GM21529 (cell line): ENCODE measurements around the gene DIAPH1.

Experiments used
- ATAC-seq: cut with Tn5 transposase; IDR thresholded peaks from one replicate; pipeline ENCODE4 v1.9.1; 2021; ENCODE audit not compliant: unreplicated experiment

DIAPH1 gene

DNA sequence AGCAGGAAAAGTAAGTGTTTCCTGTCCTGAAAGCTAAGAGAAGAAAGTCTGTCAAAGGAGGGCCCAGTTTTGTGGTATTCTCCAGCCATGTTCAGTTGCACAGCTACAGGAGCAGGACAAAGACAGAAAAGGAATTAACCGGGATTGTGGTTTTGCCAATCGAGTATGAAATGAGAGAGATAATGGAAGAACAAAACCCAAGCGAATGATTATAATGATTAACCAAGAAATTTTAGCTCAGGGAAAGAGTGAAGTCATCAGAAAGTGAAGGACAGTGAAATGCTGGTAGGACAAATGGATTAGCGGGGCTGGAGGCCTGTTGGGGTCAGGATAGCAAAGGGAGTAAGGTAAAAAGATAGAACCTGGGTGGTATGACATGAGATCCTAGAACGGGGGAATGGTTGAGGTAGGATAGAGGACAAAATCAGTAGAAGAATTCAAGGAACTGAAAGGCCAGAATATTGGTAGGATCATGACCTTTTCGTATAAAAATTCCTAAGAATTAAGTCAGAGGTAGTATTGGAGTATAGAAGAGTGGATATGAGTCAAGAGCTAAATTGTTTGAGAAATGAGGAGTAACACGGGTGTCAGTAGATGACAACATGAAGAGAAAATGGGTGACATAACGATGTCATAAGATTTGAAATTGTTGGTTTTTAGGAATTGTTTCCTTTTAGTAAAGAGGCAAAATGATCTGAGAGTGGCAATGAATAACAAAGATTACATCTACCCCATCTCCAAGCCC is 52.8 kb downstream of the DIAPH1 start:
- ATAC-seq = no peak

GRCh38 chr5:141564216-141564692 is 54.5 kb downstream of the DIAPH1 start:
- peak; percentile 99 for ATAC-seq

DNA sequence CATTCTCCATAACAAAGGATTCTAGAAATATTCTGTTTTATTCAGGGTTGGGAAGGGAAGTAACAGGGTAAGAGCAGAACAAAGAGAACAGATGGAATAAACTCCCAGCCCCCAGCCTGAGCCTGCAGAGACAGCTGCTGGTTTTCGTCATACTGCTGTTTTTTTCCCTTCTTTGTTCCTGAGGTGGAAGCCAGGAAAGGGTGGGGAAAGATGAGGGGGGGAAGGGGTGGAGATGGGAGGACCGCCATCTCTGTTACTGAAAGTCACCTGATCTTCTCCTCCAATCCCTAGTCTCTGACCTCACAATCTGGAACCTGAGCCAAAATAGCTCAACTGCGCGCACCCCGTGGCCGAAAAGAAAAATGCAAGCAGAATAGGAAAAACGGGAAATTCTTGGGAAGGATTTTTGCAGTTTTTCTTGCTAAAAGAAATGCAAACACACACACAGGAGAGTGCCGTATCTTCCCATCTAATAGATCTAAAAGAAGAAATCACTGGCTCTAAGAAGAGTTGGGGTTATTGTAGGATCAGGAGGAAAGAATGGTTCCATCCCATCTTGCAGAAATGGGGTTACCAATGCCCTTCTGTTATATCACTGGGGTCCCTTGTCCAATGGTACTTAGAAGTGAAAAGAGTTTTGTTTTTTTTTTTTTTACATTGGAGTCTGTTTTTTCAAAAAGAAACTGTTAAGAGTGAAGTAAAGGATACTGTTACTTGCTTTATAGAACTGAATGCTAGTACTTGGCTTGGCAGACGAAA is 57.9 kb downstream of the DIAPH1 start:
- no peak for ATAC-seq

GRCh38 chr5:141560151-141560550 is 58.6 kb downstream of the DIAPH1 start:
- ATAC-seq = no peak

DNA sequence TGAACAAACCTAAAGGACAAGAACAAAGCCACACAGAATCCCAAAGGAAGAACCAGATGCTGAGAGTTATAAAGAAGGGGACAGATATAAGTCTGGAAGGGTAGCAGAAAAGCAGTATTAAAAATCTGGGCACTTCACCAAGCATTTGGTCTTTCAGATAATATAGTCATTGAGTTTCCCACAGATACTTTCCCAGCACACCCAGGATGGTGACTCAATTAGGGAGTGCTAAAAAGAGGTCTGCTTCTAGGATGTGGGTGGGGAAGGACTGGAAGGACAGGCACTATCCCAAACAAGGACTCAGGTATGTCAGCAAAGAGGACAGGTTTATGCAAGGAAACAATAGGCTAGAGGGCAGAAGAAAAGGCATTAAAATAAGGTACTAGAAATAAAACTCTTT is 59.3 kb downstream of the DIAPH1 start:
- ATAC-seq = no peak

- peak; percentile 25 for ATAC-seq
These were observed 60.6 kb downstream of the DIAPH1 start for GRCh38 chr5:141558150-141558549.

DNA sequence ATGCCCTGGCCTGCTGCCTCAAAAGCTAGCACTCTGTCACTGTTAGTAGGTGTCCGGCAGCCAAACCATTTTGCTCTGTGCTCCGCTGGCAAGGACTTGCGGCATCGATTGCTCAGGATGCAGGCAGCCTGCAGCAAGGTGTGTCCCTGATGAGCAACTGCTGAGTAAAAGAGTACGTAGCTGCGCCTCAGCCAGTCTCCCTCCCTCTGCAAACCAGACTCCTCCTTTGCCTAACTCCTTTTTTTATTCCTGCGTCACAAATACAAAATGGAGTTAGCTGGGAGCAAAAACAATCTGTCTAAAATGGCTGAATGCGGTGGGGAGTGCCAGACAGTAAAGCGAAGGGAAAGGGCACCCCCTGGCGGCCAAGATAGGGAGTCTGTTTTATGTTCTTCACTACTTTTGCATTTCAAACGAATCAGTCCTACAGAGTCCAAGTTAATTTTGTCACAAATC is 61.1 kb downstream of the DIAPH1 start:
- peak; percentile 88 for ATAC-seq

DNA sequence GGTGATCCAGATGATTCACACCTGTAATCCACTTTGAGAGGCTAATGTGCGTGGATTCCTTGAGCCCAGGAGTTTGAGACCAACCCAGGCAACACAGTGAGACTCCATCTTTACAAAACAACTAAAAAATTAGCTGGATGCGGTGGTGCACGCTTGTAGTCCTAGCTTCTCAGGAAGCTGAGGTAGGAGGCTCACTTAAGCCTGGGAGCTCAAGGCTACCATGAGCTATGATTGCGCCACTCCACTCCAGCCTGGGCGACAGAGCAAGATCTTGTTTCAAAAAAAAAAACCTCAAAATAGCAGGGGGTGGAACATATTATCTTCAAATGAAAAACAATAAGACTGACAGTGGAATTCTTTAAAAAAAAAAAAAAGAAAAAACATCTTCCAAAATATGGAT is 70.9 kb downstream of the DIAPH1 start:
- ATAC-seq = no peak

GRCh38 chr5:141547488-141547887 is 71.3 kb downstream of the DIAPH1 start:
- ATAC-seq = no peak

DNA sequence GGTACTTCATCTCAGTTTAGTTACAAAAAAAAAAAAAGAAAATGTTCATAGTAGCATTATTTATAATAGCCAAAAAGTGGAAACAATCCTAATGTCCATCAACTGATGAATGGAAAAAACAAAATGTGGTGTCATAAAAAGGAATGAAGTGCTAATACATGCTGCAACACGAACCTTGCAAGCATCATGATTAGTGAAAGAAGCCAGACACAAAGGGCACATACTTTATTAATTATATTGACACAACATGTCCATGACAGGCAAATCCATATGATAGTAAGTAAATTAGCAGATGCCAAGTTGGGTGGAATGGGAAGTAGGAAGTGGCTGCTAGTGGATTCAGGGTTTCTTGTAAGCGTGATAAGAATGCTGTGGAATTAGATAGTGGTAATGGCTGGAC is 75.7 kb downstream of the DIAPH1 start:
- no peak for ATAC-seq

GRCh38 chr5:141534492-141535213 is 84.1 kb downstream of the DIAPH1 start:
- no peak for ATAC-seq

DNA sequence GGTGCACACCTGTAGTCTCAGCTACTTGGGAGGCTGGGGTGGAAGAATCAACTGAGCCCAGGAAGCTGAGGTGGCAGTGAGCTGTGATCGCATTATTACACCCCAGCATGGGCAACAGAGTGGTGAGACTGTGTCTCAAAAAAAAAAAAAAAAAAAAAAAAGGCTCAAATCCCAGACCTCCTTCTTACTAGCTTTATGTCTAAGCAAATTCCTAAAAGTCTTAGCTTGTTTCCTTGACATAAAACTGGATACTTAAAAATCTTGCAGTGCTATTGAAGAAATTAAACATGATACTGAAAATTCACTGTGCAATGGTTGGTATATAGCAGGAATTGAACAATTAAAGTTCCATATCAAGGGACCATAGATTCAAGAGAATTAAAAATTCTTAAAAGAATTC is 84.9 kb downstream of the DIAPH1 start:
- ATAC-seq = no peak

DNA sequence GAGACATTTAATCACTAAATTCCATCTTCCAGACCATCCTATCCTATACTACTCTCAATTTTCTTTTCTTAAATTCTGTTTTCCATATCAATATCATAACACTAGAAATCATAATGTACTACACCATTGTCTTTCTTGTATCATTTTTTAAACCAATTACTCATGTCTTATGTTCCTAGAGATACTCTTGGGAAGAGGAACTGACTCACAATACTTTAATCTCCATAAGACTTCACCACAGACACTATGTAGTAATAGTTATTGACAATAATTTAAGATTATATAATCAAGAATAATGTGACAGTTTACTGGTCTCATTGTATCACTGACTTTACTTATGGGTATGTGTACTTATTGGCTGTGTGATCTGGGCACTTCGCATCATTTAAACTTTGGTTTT is 86.1 kb downstream of the DIAPH1 start:
- no peak for ATAC-seq

- ATAC-seq = peak; percentile 50
These were observed 88.9 kb downstream of the DIAPH1 start for GRCh38 chr5:141529873-141530272.

DNA sequence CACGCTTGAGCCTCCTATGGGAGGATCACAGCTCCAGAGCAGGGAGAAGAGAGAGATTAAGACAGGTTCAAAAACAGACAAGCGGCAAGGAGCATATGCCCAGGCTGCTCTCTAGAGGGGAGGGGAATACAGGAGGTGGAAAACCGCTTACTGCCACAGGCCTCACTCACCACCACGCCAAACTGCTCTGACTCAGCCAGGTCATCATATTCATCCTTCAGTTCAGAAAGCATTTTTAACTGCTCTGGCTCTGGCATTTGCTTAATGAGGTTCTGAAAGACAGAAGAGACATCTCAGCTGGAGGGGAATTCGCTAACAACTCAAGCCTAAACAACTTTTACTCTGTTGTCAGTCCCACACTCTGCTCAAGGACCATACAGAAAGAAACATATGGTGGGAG is 89.8 kb downstream of the DIAPH1 start:
- ATAC-seq = peak; percentile 53

GRCh38 chr5:141528291-141528984 is 90.4 kb downstream of the DIAPH1 start:
- no peak for ATAC-seq

GRCh38 chr5:141527426-141527825 is 91.4 kb downstream of the DIAPH1 start:
- ATAC-seq = no peak

DNA sequence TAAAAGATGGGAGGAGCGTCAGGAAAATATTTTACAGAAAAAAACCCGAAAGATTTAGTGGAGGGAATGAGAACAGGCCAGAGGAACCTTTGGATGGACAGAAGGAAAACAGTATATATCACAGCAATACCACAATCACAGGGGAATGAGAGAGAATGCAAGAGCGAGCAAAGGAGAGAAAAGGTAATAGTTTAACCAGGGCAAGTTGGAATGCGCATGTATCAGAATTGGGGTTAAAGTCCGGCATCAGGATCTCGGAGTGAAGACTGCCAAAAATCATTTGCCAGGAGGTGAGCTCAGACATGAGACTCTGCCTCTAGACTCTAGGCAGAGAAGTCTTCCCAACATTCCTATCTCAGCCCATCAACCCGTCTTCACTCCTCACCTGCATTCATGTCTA is 93.1 kb downstream of the DIAPH1 start:
- ATAC-seq = no peak

DNA sequence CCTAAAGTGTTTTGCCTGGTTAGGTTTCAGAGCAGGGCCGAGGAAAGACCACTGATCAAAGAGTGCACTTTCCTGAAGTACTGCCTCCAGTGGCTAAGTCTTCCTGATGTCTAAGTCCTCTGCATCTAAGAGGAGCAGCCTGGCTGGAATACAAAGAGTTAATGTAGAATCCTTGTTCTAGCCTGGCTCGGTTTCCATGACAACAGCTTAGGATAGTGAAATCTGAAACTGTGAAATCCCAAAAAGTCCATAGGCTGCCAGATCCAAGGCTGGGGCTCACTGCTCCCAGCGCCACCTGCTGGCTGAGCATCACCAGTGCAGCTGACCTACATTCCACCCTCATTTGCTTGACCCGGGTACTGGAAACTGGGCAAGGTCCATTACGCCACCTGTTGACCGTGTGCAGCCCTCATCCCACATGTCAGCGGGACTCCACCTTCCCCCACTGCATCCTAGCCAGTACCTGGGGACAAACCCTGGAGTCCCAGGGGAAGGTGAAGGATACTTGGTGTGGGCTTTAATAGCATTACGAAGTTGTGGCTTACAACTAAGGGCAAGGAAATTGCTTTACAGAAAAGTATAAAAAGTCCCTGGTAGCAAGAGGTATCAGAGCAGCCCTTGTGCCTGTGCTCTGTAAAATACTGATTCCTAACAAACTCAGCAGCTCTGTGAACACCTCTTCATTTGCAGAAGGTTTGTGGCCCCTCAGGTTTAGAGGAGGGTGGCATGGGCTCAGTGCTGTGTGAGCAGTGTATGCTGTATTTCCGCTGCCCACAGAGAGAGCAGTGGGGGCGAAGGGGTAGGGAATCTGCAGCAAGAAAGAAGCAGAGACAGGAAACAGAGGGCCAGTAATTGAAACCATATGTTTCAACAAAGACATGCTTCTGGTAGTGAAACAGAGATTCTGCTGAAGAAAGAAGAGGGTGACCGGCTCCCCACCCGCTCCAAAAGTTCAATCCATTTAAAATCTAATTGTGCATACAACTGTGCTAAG is 93.9 kb downstream of the DIAPH1 start:
- peak; percentile 63 for ATAC-seq

DNA sequence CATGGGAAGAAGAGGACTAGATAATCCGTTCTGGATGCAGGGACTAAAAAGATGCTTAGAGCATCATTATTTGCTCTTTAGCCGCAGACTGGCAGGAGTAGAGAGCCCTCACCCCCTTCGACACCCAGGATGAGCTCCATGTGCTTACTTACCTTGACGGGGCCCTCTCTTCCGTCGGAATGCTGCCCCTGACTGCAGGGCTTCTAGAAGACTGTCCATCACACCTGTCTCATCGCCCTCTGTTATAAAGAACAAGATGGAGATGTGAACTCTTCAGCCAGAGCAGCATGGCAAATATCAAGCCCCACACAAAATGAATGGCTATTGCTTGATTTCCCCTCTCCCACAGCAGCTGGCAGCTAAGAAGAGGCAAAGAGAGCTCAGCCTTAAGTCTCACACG is 94.8 kb downstream of the DIAPH1 start:
- ATAC-seq = no peak
